Lower leg skin (tissue), 3 donors: Measurements from ENCODE around the gene KNOP1.

Experiments
- CTCF ChIP-seq, 3 donors: fragments of 450-650 bp; IDR thresholded peaks; one replicate each; pipeline ENCODE4 v1.5.1; 2016; ENCODE audit warnings: antibody characterized with exemption in 3 of 3, mild to moderate bottlenecking in 3 of 3, moderate library complexity in 2 of 3
- POLR2A ChIP-seq, 2 donors: fragments of 450-650 bp; IDR thresholded peaks; one replicate each; pipeline ENCODE4 v1.6.1; 2016 to 2017; ENCODE audit warnings: antibody characterized with exemption in 2 of 2, mild to moderate bottlenecking in 1 of 2, moderate library complexity in 1 of 2

DNA sequence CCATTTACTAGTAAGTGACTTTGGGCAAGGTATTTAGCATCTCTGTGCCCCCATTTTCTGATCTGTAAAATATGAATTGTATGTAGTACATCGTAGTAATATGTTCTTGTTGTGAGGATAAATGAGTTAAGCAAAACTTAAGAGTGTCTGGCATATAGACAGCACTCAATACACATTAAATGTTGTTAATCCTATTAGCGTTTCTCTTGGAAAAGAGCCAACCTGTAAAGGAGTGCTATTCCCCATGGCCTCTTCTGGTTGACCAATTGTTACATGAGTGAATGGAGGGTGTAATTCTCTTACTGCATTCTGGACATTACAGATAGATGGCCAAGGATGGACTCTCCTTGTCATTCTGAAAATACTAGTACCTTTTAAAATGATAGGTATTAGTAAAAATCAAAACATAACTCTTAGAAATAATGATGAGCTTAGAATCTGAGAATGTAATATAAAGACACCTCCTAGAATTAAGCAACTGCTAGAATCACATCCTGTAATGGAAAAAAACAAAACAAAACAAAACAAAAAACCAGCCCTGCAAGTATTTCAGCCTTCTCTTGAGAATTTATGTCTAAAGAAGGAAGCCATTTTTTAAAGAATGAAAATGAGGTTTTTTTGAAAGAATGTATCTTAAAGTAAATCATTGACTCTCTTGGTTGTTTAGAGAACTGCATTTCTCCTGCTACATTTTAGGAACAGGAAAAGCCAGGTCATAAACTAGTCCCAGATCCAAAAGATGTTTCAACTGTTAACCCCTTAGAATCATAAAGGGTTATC is 30.6 kb upstream of the KNOP1 start:
- no peak for TF ChIP-seq CTCF (IDR thresholded peaks at IDR 0.05)
- TF ChIP-seq POLR2A (IDR thresholded peaks at IDR 0.05): no peak
